Mammary epithelial cell (primary cell): ENCODE measurements around the gene PTPRU.

Experiments used
- EZH2 ChIP-seq: IDR thresholded peaks from 2 replicates; pipeline ENCODE4 v1.6.1; 2012; ENCODE audit warnings: low read length, inconsistent platforms, borderline replicate concordance
- TF ChIP-seq, protein P1 (sequence below), 2 donors: IDR thresholded peaks in 1 of 2; conservative IDR thresholded peaks in 1 of 2; 2 replicates each; pipeline ENCODE4 v1.5.1; 2011 to 2012; ENCODE audit warnings: inconsistent platforms in 2 of 2, low read length in 2 of 2, mild to moderate bottlenecking in 2 of 2, control low read depth in 1 of 2, low read depth in 1 of 2; ENCODE audit not compliant: insufficient read depth in 1 of 2; ENCODE audit errors: extremely low read depth in 1 of 2

DNA sequence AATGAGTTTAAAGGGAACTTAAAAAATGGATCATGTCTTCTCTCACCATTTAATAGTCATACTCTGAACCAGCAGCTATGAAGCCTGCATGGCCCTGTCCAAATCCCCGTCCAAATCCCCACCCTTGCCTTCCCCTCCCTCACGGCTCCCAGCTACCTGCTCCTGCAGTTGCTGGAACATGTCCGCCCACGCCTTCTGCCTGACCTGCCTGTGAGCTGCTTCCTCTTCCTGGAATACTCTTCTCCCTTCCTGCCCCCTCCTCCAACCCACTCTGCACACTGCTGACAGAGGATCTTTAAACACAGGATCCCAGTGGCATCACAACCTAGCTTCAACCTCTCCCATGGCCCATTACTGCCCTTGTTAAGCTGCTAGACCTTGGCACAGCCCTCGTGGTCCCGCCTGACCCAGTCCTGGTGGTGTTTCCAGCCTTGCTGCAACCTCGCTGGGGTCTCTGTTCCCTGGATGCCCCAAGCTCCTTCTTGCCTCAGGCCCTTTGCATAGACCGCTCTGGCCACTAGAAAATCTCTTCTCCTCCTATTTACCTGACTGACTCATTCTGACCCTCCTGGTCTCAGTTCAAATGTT lies 118.3 kb downstream of the PTPRU start:
- no peak for TF ChIP-seq EZH2
- TF ChIP-seq, protein P1, sequence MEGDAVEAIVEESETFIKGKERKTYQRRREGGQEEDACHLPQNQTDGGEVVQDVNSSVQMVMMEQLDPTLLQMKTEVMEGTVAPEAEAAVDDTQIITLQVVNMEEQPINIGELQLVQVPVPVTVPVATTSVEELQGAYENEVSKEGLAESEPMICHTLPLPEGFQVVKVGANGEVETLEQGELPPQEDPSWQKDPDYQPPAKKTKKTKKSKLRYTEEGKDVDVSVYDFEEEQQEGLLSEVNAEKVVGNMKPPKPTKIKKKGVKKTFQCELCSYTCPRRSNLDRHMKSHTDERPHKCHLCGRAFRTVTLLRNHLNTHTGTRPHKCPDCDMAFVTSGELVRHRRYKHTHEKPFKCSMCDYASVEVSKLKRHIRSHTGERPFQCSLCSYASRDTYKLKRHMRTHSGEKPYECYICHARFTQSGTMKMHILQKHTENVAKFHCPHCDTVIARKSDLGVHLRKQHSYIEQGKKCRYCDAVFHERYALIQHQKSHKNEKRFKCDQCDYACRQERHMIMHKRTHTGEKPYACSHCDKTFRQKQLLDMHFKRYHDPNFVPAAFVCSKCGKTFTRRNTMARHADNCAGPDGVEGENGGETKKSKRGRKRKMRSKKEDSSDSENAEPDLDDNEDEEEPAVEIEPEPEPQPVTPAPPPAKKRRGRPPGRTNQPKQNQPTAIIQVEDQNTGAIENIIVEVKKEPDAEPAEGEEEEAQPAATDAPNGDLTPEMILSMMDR (conservative IDR thresholded peaks at IDR 0.05 in 1 of 2, IDR thresholded peaks at IDR 0.05 in 1 of 2; ENCODE audit: extremely low read depth in 1 of 2, insufficient read depth in 1 of 2, low read depth in 1 of 2, low read length in 2 of 2) = no peak
